Measurements from ENCODE around the gene FALEC. TPM values are rescaled to one million over a fixed set of nuclear protein-coding genes. Genes with fewer than 3 reads are reported as not detected.

Gene FALEC
- total RNA-seq, 1 donor from 2014 or later = not detected

- no peaks in the 10 kb centered on the region for H3K27me3 ChIP-seq
- H3K36me3 ChIP-seq = no peaks in the 10 kb centered on the region
- H3K27ac ChIP-seq = no peak overlapping the region
- no peaks in the 10 kb centered on the region for H3K9me3 ChIP-seq
- no peak for DNase-seq (ENCODE audit: extremely low spot score in 2 of 2)
- H3K4me1 ChIP-seq = peaks cover 51% of the 10 kb centered on the region
- TF ChIP-seq POLR2A (IDR thresholded peaks at IDR 0.05) = no peak
- peak in 1 of 2 donors; percentile 49 for TF ChIP-seq POLR2AphosphoS5 (IDR thresholded peaks at IDR 0.05; ENCODE audit: insufficient read depth in 1 of 2, low read depth in 1 of 2)
- TF ChIP-seq CTCF (IDR thresholded peaks at IDR 0.05) = no peak
- H3K4me3 ChIP-seq = no peak overlapping the region
- intact Hi-C loops (cut with DNase I) = no loop called here
Measured at GRCh38 chr1:150534002-150534401, 18.4 kb downstream of the FALEC start.

- no peak for TF ChIP-seq CTCF (IDR thresholded peaks at IDR 0.05)
- TF ChIP-seq POLR2AphosphoS5 (IDR thresholded peaks at IDR 0.05; ENCODE audit: insufficient read depth in 1 of 2, low read depth in 1 of 2) = no peak
- TF ChIP-seq POLR2A (IDR thresholded peaks at IDR 0.05) = no peak
- Histone ChIP-seq H3K4me3 (no peak overlapping the region), H3K9me3 (no peaks in the 10 kb centered on the region), H3K4me1 (peaks cover 46% of the 10 kb centered on the region), H3K27me3 (no peaks in the 10 kb centered on the region), H3K36me3 (no peaks in the 10 kb centered on the region), H3K27ac (no peak overlapping the region)
- intact Hi-C loops (cut with DNase I) = loop anchor here (5.0 kb wide), 1 partner anchor 63 kb away; no protein-coding TSS in a partner anchor
- DNase-seq (ENCODE audit: extremely low spot score in 2 of 2) = no peak
Measured at GRCh38 chr1:150535511-150536287, 20.1 kb downstream of the FALEC start.

GRCh38 chr1:150536836-150537731, 21.5 kb downstream of the FALEC start:
- H3K36me3 ChIP-seq = no peaks in the 10 kb centered on the region
- intact Hi-C loops (cut with DNase I) = loop anchor here (5.0 kb wide), 1 partner anchor 65 kb away; no protein-coding TSS in a partner anchor
- no peaks in the 10 kb centered on the region for H3K27me3 ChIP-seq
- TF ChIP-seq POLR2AphosphoS5 (IDR thresholded peaks at IDR 0.05; ENCODE audit: insufficient read depth in 1 of 2, low read depth in 1 of 2) = no peak
- TF ChIP-seq POLR2A (IDR thresholded peaks at IDR 0.05) = no peak
- no peak for TF ChIP-seq CTCF (IDR thresholded peaks at IDR 0.05)
- H3K4me3 ChIP-seq = no peak overlapping the region
- no peak for DNase-seq (ENCODE audit: extremely low spot score in 2 of 2)
- H3K9me3 ChIP-seq = no peaks in the 10 kb centered on the region
- peaks cover 43% of the 10 kb centered on the region for H3K4me1 ChIP-seq
- H3K27ac ChIP-seq = peak overlapping the region; percentile 71

GRCh38 chr1:150537732-150538684, 22.5 kb downstream of the FALEC start:
- DNase-seq (ENCODE audit: extremely low spot score in 2 of 2) = no peak
- Histone ChIP-seq H3K36me3 (no peaks in the 10 kb centered on the region), H3K4me3 (no peak overlapping the region), H3K27ac (peak overlapping the region; percentile 71), H3K4me1 (peaks cover 33% of the 10 kb centered on the region), H3K9me3 (no peaks in the 10 kb centered on the region), H3K27me3 (no peaks in the 10 kb centered on the region)
- intact Hi-C loops (cut with DNase I) = loop anchor here (5.0 kb wide), 1 partner anchor 66 kb away; no protein-coding TSS in a partner anchor
- TF ChIP-seq CTCF (IDR thresholded peaks at IDR 0.05) = no peak
- peak in 1 of 2 donors; percentile 29 for TF ChIP-seq POLR2AphosphoS5 (IDR thresholded peaks at IDR 0.05; ENCODE audit: insufficient read depth in 1 of 2, low read depth in 1 of 2)

All from vagina (tissue), 2 donors.